Measurements from ENCODE around the gene TMEM119. TPM values are rescaled to one million over a fixed set of nuclear protein-coding genes. Genes with fewer than 3 reads are reported as not detected.

The TMEM119 gene
- total RNA-seq, 2 experiments from 2014 or later: 0.16 to 0.20 TPM

GRCh38 chr12:108589028-108589839, 8.7 kb downstream of the TMEM119 start:
- ATAC-seq: no peak
- no peak for DNase-seq
- Mint-ChIP-seq H3K27me3 (peaks cover 5% of the 10 kb centered on the region), H3K9me3 (ENCODE audit: low read depth) (no peaks in the 10 kb centered on the region), H3K4me3 (no peak overlapping the region), H3K27ac (no peak overlapping the region), H3K4me1 (no peaks in the 10 kb centered on the region), H3K36me3 (no peaks in the 10 kb centered on the region)
- CTCF ChIA-PET: no interaction called here

DNA sequence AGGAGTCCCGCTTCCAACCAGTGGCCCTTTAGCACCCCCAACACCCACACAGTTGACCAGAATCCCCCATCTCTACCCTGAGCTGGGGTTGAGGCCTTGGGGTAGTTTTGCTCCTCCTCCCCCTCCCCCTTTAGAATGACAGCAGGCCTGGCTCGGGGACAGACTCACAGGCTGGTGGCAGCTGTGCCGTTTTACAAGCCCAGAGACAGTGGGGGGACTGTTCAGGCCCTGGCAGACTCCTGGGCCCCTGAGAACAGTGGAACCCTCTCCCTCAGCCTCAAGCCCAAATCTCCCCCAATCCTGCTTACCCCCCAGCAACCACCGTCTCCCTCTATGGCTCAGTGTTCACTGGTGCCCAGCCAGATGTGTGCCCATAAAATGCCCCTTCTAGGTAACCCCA, 10.1 kb downstream of the TMEM119 start:
- peaks cover 5% of the 10 kb centered on the region for H3K27me3 Mint-ChIP-seq
- ATAC-seq (no peak), DNase-seq (no peak)
- H3K4me3 Mint-ChIP-seq: no peak overlapping the region
- no peak overlapping the region for H3K27ac Mint-ChIP-seq
- no peaks in the 10 kb centered on the region for H3K4me1 Mint-ChIP-seq
- H3K36me3 Mint-ChIP-seq: no peaks in the 10 kb centered on the region
- no peaks in the 10 kb centered on the region for H3K9me3 Mint-ChIP-seq (ENCODE audit: low read depth)
- CTCF ChIA-PET: no interaction called here

- no peak overlapping the region for H3K4me3 Mint-ChIP-seq
- CTCF ChIA-PET: no interaction called here
Measured at GRCh38 chr12:108586306-108586705, 11.6 kb downstream of the TMEM119 start.

GRCh38 chr12:108585864-108586263, 12.0 kb downstream of the TMEM119 start:
- Mint-ChIP-seq H3K4me1 (no peaks in the 10 kb centered on the region), H3K9me3 (ENCODE audit: low read depth) (no peaks in the 10 kb centered on the region), H3K4me3 (no peak overlapping the region), H3K27me3 (peaks cover 5% of the 10 kb centered on the region), H3K36me3 (no peaks in the 10 kb centered on the region), H3K27ac (no peak overlapping the region)
- CTCF ChIA-PET: no interaction called here
- ATAC-seq: no peak
- DNase-seq: no peak

More at GRCh38 chr12:108586306-108586705, 11.6 kb downstream of the TMEM119 start:
- ATAC-seq (no peak), DNase-seq (no peak)
- Mint-ChIP-seq H3K27ac (no peak overlapping the region), H3K36me3 (no peaks in the 10 kb centered on the region), H3K4me1 (no peaks in the 10 kb centered on the region), H3K9me3 (ENCODE audit: low read depth) (no peaks in the 10 kb centered on the region), H3K27me3 (peaks cover 5% of the 10 kb centered on the region)

GRCh38 chr12:108584456-108585065, 13.3 kb downstream of the TMEM119 start:
- DNase-seq: no peak
- peaks cover 5% of the 10 kb centered on the region for H3K27me3 Mint-ChIP-seq
- H3K4me1 Mint-ChIP-seq: no peaks in the 10 kb centered on the region
- H3K4me3 Mint-ChIP-seq: no peak overlapping the region
- no peaks in the 10 kb centered on the region for H3K9me3 Mint-ChIP-seq (ENCODE audit: low read depth)
- H3K36me3 Mint-ChIP-seq: no peaks in the 10 kb centered on the region
- CTCF ChIA-PET: interaction anchor here (1.6 kb wide), 1 partner anchor 33 kb away, joined by 5 read pairs; no protein-coding TSS in a partner anchor
- H3K27ac Mint-ChIP-seq: no peak overlapping the region
- ATAC-seq: no peak

DNA sequence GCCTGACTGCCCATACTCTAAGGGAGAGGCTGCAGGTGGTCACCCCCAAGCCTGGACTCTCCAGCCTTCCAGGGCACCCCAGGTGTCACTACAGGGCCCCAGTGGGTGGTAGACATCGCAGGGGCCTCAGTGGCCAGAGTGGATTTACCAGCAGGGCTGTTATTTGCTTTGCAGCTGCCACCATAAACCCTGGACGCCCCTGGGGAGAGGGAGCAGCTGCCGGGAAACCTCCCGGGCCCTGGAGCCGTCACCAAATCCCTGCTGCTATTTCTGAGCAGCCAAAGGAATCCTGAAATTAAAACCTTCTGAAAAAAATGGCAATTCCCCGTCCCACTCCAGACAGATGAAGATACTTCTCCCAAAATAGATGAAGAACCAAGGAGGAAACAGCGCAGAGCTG, 13.9 kb downstream of the TMEM119 start:
- no peak for ATAC-seq
- no peaks in the 10 kb centered on the region for H3K4me1 Mint-ChIP-seq
- H3K4me3 Mint-ChIP-seq: no peak overlapping the region
- H3K27me3 Mint-ChIP-seq: peaks cover 5% of the 10 kb centered on the region
- DNase-seq: no peak
- H3K27ac Mint-ChIP-seq: no peak overlapping the region
- CTCF ChIA-PET: interaction anchor here (1.6 kb wide), 1 partner anchor 34 kb away, joined by 5 read pairs; no protein-coding TSS in a partner anchor
- peaks cover 1% of the 10 kb centered on the region for H3K36me3 Mint-ChIP-seq
- H3K9me3 Mint-ChIP-seq (ENCODE audit: low read depth): peaks cover 1% of the 10 kb centered on the region

DNA sequence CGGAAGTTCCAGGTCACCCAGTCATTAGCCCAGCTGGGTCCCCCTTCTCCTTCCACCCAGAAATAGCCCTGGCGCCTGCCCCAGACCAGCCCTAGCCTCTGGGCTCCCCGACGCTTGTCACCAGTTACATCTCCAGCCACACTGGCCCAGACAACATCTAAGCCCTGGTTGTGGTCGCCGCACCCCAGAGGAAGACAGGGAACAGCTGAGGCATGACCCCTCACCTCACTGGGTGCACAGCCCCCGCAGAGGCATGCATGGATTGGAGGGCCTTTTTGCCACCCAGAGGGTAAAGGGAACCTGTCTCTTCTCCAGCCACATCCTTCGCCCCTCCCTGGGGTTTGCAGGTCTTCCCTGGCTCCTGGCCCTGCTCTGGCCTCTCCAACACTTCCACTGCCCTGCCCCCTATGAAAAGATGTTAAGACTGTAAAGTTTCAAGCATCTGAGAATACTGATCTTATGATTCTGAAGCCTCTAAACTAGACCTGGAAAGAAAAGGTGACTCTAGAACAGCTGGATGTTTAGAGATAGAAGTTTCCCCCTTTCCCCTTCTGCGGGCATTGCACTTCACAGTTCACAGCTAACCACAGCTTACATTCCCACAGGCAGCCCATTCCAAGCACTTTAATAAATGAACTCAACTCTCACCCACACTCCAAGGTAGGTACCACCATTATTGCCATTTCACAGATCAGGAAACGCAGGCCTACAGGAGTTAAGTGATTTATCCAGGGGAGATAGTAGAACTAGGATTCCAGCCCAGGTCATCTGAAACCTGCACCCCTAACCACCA, 14.7 kb downstream of the TMEM119 start:
- no peak for ATAC-seq
- H3K4me3 Mint-ChIP-seq: no peak overlapping the region
- CTCF ChIA-PET: interaction anchor here (1.3 to 1.6 kb wide), 2 partner anchors 34 kb away, joined by 3 to 5 read pairs; no protein-coding TSS in a partner anchor

DNA sequence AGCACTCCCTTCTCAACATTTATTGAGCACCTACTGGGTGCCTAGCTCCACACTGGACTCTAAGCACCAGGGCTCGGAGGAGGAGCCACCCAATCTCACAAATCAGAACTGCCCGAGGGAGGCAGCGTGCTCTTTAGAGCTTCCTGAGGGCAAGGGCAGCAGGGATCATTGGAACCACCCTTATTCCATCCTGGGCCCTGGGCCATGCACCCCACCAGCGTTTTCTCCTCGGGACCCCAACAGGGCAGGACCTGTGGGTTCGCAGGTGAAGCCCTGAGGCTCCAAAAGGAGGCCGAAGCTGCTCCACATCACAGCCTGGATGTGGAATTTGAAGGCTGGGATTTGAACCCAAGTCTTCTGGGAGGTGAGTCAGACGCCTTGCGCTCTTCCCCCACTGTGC, 15.4 kb downstream of the TMEM119 start:
- CTCF ChIA-PET: interaction anchor here (1.0 to 1.3 kb wide), 2 partner anchors 18 to 35 kb away, joined by 3 read pairs; no protein-coding TSS in a partner anchor
- Mint-ChIP-seq H3K27ac (no peak overlapping the region), H3K4me1 (no peaks in the 10 kb centered on the region), H3K4me3 (no peak overlapping the region), H3K9me3 (ENCODE audit: low read depth) (peaks cover 11% of the 10 kb centered on the region), H3K36me3 (peaks cover 3% of the 10 kb centered on the region), H3K27me3 (peaks cover 5% of the 10 kb centered on the region)
- DNase-seq (no peak), ATAC-seq (no peak)

More for the DNA sequence above, 14.7 kb downstream of the TMEM119 start:
- Mint-ChIP-seq H3K27me3 (peaks cover 5% of the 10 kb centered on the region), H3K36me3 (peaks cover 3% of the 10 kb centered on the region), H3K27ac (no peak overlapping the region), H3K4me1 (no peaks in the 10 kb centered on the region), H3K9me3 (ENCODE audit: low read depth) (peaks cover 9% of the 10 kb centered on the region)
- no peak for DNase-seq

- no peak overlapping the region for H3K4me3 Mint-ChIP-seq
- peaks cover 5% of the 10 kb centered on the region for H3K27me3 Mint-ChIP-seq
- no peak overlapping the region for H3K27ac Mint-ChIP-seq
- DNase-seq: no peak
- CTCF ChIA-PET: interaction anchor here (1.0 to 1.3 kb wide), 2 partner anchors 17 to 36 kb away, joined by 3 read pairs; no protein-coding TSS in a partner anchor
- no peak for ATAC-seq
- H3K4me1 Mint-ChIP-seq: no peaks in the 10 kb centered on the region
- peaks cover 3% of the 10 kb centered on the region for H3K36me3 Mint-ChIP-seq
- peaks cover 12% of the 10 kb centered on the region for H3K9me3 Mint-ChIP-seq (ENCODE audit: low read depth)
Measured at GRCh38 chr12:108581311-108582227, 16.3 kb downstream of the TMEM119 start.

- DNase-seq (no peak), ATAC-seq (no peak)
- peaks cover 3% of the 10 kb centered on the region for H3K36me3 Mint-ChIP-seq
- peaks cover 5% of the 10 kb centered on the region for H3K27me3 Mint-ChIP-seq
- peaks cover 12% of the 10 kb centered on the region for H3K9me3 Mint-ChIP-seq (ENCODE audit: low read depth)
- no peak overlapping the region for H3K27ac Mint-ChIP-seq
- CTCF ChIA-PET: no interaction called here
- no peak overlapping the region for H3K4me3 Mint-ChIP-seq
- peaks cover 4% of the 10 kb centered on the region for H3K4me1 Mint-ChIP-seq
Measured at GRCh38 chr12:108580531-108580930, 17.4 kb downstream of the TMEM119 start.

GRCh38 chr12:108578813-108579212, 19.1 kb downstream of the TMEM119 start:
- ATAC-seq (no peak), DNase-seq (no peak)
- H3K4me3 Mint-ChIP-seq: peak overlapping the region; percentile 12
- peaks cover 17% of the 10 kb centered on the region for H3K4me1 Mint-ChIP-seq
- peak overlapping the region; percentile 74 for H3K27ac Mint-ChIP-seq
- H3K36me3 Mint-ChIP-seq: peaks cover 3% of the 10 kb centered on the region
- H3K9me3 Mint-ChIP-seq (ENCODE audit: low read depth): peaks cover 12% of the 10 kb centered on the region
- H3K27me3 Mint-ChIP-seq: peaks cover 3% of the 10 kb centered on the region
- CTCF ChIA-PET: no interaction called here

- Mint-ChIP-seq H3K4me1 (peaks cover 21% of the 10 kb centered on the region), H3K9me3 (ENCODE audit: low read depth) (peaks cover 12% of the 10 kb centered on the region), H3K36me3 (peaks cover 3% of the 10 kb centered on the region), H3K27ac (peak overlapping the region; percentile 42), H3K4me3 (no peak overlapping the region), H3K27me3 (peaks cover 3% of the 10 kb centered on the region)
- DNase-seq (no peak), ATAC-seq (no peak)
- CTCF ChIA-PET: interaction anchor here (1.2 to 3.4 kb wide), 3 partner anchors 9 to 225 kb away, joined by 3 to 22 read pairs (median 3); no protein-coding TSS in a partner anchor
Measured at GRCh38 chr12:108578264-108578663, 19.6 kb downstream of the TMEM119 start.

Measured in activated CD8-positive, alpha-beta memory T cell treated with anti-CD3 and anti-CD28 coated beads, Interleukin-2, amount 10 ng/mL, durations not matched to agents 7 days and 5 days (primary cell).